ENCODE results near the gene ELMO1.

The ELMO1 gene

DNA sequence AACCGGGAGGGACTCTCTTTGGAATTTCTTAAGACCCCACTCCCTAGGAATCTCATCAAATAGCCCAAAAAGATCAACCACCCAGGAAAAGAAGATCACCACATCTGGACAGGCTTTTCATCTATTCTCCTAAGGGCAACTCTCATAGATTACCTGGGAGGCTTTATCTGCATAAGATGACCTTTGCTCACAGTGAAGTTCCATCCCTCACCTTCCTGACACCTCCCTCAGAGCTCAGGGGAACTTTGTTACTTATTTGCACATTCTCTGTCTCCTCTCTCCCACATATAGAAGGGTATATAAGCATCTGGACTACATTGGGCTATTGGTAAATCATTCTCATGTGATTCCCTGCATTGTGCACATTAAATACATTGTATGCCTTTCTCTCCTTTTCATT, 80.1 kb downstream of the ELMO1 start:
- DNase-seq (ENCODE audit: low read depth): no peak

DNA sequence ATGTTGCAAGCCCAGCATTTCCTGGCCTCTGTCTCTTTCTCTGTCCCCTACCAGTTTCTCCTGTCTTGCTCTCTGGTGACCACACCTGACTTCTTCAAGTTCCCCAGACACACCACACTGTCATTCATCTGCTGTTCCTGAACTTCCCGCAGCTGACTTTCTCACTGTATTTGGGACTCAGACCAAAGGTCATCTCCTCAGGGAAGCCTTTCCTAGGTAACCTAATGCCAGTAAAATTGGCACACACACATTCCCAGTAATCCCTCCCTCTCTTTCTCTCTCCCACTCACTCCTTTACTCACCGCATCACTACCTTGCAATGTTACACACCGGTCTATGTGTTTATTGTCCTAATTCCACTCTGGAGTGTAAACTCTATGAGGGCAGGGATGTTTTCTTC, 81.7 kb downstream of the ELMO1 start:
- no peak for DNase-seq (ENCODE audit: low read depth)

DNA sequence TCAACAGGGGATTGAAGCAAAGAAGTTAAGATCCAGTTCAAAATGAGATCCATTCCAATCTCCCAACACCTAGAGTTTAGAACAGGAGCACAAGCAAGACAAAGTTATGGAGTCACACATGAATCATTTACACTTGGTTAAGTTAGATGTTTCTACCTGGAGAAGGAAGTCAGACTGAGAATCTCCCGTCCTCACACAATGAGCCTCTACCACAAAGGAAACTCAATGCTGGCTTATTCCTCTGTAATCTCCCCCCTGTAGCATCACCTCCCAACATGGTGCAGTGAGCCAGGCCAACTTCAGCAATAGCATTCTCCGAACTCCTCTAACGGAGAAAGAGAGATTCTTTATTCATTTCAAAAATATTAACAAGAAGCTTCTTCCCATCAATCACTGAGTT, 82.2 kb downstream of the ELMO1 start:
- DNase-seq (ENCODE audit: low read depth): no peak

DNA sequence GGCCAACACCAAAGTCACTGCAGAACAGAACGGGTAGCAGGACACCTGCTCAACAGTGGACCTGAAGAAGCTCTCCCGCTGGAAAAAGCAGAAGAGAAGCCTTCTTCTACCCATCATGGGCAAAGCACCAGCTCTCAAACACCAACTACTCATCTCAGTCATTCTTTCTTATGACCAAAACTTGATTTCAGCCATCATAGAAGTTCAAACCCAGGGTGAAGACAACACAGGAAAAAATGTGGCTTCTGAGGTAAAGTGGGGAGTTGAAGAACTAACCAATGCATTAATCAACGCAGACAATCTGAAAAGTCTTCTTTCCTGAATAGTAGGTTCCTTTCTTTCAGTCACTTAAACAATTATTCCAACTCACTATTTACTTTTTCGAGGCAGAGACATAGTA, 83.3 kb downstream of the ELMO1 start:
- no peak for DNase-seq (ENCODE audit: low read depth)

DNA sequence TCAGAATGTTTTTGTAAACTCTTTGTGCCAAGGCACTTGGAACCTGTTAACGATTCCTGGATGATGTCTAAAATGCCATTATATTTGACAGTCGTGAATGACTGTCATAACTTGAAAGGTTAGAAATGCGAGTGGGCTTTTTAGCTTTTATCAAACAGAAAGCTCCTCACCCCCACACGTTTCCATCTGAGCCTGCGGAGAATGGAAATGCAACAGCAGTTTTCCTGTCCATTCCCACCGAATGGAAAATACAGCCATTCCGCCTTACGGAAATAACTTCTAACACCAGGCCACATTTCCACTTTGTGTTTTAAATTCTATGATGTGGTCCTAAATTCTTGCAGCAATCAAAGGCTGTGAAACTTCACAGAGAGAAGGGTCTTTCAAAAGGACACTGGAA, 83.8 kb downstream of the ELMO1 start:
- no peak for DNase-seq (ENCODE audit: low read depth)

DNA sequence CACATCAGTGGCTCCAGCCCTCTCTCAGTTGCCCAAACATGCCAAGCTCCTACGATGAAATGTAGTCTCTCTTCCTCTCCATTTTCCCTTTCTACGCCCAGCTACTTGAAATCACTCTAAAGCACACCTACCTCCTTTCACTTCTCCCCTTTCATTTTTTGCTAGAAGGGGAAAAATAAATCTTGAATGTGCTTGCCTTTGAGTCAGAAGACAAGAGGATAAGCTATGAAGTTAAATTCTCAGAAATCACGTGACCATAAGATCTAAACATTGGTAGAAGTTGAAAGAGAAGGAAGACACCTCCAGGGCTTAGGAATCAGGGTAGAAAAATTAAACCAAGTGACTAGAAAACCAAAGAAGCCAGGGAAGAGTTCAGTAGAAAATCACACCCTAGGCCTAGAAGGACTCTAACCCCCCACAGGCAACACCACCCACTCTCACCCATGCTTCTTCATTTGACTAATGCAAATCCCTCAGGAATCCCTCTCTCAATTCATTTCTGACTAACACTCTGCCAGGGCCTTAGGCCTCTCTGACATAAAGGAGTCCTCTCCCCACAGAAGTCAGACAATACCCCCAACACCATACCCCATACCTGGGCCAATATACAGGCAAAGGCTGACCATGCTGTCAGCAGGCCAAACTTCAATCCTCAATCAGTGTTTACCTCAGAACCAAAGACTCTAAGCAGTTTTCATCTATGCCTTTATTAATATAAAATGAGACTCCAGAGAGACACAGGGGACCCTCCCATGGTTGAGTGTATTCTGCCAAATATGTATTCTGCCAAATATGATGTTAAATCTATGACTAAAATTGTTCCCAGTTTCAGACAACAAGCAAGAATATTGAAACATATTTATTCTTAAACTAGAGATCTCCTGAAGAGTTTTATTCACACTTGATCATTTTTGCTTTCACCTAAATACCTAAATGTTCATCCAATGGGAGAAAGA, 84.8 kb downstream of the ELMO1 start:
- DNase-seq (ENCODE audit: low read depth): no peak

DNA sequence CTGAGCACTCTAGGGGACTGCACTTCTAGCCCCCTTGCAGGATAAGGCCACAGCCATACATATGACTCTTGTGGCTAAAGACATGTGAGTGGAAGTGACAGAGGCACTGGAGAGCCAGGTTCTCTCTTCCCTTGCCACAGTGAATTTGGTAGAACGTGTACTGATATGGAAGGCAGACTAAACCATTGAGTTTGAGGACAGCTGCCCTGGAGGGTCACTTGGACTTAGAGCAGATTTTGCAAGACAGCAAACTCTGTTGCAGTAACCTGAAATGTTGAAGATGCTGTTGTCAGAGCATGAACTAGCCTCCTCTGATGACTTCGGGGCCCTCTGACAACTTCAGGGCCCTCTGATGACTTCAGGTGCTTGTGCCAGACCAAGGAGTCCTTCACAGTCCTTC, 85.9 kb downstream of the ELMO1 start:
- no peak for DNase-seq (ENCODE audit: low read depth)

DNA sequence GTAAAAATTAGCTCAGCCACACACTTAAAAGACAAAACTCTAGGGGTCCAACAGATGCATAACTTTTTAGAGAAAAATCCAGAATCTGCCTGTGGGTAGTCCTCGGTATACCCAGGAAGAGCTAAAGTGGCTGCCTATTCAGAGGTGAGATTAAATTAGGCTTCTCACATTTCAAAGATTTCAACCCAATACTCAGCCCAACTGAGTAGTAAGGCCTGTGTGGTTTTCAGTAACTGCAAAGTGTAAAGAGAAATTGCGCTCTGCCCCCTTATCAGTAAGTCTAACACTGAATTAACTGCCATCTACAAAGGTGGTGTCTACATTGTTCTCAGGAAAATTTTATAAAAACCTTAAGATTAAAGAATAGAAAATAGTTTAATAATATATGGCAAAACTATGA, 88.2 kb downstream of the ELMO1 start:
- DNase-seq (ENCODE audit: low read depth): no peak

DNA sequence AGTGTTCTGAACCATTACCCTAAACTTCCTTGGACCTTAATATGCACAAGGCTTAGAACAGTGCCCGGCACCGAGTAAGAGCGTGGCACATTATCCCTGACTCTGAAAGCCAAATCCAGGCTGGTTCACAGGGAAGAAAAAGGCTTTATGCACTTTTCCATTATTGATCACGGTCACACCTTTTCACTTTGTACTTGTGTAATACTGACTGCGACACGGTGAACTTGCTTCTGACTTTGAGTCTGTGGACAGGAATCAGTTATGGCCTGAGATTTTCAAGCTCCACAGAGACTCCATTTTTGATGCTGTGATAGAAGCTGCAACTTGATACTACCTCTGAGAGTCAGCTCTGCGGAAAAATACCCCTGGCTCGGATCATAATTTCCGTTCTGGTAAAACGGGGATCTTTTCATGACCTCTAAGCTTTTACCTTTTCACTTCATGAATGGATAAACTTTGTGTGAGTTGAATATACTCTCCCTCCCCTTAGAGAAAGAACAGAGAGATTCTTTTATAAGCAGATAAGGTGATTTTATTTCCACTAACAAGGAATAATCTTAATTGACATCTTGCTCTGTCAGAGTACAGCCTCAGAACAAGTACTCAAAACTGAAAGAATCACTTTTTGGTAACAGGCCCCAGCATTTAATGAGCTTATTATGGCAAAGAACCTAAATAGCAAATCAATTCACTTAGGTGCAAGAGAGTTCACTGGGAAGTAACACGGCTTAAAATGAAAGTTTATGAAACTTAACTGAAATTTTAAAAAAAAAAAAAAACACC, 88.8 kb downstream of the ELMO1 start:
- no peak for DNase-seq (ENCODE audit: low read depth)

DNA sequence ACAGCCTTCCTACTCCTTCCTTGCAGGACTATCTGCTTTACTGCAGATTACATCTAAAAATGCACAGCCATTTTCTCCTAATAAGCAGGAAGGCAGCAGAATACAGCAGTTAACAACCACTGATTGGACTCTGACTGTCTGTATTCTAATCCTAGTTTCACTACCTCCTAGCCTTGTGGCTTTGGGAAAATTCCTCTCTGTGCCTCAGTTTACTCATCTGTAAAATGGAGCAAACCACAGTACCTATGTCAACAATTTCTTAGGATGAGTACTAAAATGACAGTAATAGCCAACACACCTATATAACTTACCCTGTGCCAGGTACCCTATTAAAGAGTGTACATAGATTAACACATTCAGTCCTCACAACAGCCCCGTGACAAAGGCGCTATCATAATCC, 89.5 kb downstream of the ELMO1 start:
- no peak for DNase-seq (ENCODE audit: low read depth)

DNA sequence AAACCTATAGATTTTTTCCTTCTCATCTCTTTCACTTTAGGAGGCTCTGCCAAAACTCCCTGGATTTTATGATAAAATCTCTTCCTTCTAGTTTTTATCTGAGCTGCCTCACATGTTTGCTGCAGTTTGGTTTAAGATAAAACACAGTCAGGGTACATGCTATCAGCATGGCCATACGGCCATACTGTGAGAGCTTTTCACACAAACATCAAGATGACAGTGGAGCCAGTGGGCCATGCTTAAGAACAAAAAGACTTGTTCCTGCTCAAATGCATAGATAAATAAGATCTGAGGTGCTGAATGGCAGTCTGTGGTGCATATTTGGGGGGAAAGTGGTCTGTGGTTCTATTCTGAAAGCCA, 91.0 kb downstream of the ELMO1 start:
- DNase-seq (ENCODE audit: low read depth): no peak

DNA sequence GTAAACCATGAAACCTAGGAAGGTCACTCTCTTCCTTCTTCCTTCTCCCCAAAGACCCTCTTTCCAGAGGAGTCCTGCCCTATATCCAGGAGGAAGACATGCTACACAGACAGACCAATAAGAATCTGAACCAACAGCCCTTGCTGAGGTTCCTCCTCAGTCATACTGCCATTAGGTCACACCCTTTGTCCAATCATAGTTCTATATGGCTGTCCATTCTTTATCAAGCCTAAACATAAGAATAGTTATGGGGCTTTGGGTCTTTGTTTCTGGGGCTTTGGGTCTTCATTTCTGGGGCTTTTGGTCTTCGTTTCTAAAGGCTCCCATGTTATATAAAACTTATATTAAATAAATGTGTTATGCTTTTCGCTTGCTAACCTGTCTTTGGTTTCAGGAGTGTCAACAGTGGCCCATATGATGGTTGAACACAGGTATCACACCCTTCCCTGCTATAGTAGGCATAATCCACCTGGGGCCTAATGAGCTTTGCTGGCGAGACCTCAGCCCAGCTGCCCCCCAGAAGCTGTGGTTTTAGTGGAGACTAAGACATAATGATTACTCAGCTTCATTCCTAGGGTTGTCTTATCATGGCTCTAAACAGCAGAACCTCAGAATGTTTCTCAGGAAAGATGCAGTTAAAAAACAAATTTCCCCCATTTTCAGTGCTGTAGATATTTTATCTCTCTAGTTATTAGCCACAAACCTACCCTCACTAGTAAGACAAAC, 91.6 kb downstream of the ELMO1 start:
- no peak for DNase-seq (ENCODE audit: low read depth)

DNA sequence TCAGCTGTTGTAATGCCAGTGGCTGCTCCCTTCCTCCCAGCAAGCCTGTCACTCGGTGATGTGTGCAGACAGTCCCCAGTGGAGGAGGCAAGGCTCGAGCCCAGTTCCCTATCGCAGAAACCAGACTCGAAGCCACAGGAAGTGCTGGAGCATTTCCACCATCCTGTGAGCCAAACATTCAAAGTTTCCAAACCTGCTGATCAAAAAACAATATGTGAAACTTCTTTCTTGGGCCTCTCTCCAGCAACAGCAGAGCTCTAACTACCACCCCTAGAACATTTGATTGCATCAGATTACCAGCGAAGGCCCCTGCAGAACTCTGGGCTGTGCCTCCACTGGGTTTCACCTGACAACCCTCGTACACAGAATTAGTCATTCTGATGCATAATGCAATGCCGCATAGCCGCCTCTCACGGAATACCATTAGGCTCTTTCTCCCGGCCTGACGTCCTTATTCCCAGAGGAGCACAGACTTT, 94.0 kb downstream of the ELMO1 start:
- DNase-seq (ENCODE audit: low read depth): no peak

DNA sequence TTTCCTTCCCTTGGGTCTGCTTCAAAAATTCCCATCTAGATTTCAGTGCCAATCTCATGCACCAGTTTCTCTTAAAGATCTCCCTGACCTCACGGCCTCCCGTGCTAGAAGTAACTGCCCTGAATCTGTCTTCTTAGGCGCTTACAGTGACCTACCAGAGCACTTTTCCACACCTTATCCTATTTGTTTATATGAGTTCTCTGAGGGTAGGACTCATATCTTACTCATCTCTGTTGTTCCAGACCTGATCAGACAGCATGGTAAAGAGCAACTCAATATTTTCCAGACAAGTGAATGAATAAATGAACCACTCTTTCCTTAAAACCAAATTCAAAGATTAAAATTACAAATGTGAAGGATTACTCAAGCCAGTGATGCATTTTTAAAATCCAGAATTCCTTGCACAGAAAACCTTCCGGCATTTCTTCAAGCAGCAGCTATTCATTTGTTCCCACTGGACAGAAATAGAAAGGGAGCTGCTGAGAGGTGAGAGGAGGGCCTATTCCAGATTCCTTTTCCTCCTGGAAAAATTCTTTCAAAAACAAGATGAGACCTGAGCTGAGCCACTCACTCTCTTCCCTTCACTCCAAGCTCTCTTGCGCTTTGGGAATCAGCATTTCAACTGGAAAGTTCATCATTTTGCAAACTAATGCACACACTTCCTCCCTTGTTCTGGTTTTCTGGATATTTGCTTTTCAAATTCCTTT, 94.6 kb downstream of the ELMO1 start:
- no peak for DNase-seq (ENCODE audit: low read depth)

DNA sequence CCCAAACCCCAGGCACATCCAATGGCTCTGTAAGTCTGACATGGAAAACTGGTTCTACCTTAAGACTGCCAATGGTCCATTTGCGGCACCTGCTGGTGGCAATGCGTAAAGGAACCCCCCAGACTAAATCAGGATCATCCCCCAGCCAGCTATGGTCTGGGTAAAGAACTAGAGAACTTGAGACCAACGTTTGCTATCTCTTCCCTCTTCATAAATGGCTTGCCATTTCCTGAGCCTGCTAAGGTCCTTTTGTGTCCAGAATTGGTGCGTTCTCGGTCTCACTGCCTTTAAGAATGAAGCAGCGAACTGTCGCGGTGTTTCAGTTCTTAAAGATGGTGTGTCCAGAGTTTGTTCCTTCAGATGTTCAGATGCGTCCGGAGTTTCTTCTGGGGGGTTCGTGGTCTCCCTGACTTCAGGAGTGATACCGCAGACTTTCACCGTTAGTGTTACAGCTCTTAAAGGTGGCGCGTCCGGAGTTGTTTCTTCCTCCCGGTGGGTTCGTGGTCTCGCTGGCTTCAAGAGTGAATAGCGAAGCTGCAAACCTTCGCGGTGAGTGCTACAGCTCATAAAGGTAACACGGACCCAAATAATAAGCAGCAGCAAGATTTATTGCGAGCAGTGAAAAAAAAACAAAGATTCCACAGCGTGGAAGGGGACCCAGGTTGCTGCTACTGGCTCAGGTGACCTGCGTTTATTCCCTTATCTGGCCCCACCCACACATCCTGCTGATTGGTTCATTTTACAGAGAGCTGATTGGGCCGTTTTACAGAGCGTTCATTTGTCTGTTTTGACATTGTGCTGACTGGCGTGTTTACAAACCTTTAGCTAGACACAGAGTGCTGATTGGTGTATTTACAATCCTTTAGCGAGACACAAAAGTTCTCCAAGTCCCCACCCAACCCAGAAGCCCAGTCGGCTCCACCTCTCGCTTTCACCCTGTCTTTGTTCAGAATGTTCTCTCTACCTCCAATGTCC, 95.4 kb downstream of the ELMO1 start:
- no peak for DNase-seq (ENCODE audit: low read depth)

DNA sequence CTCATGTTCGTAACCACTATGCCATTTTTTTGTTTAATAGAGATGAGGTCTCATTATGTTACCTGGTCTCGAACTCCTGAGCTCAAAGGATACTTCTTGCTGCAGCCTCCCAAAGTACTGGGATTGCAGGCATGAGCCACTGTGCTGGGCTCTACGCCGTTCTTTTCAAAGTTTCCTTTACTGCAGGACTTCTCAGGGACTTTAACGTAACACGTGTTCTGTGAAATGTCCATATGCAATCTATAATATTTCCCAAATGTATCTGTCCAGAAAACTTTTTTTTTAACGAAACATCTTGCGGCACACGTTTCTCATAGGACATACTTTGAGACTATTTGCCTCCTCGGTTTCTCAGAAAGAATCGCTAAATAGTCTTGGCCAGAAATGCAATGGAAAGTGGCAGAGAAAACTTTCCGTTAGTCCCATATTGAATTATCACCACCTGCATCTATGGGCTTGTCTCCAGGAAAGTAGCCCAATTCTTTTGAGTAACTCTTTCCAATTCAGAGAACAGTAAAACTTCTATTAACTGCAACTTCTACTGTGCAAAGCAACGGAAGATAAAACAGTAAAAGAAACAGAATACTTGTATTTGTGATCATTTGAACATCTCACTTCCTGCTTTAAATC, 96.3 kb downstream of the ELMO1 start:
- no peak for DNase-seq (ENCODE audit: low read depth)

DNA sequence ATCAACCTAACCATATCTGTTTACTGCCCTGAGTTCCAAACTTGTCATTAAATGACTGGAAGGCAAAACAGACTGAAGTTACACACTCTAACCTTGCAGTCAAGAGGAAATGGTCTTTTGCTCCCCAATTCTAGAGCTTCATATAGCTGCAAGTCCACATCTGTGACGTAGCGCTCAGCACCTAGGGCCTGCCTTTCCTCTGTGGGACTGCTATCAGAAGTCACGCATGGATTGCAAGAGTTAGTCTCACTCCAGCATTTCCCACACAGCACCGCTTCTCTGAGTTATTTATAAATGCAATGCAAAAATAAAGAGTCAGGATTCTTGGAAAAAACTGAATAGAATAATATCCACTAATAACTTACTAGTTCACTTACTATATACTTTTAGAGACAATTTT, 96.9 kb downstream of the ELMO1 start:
- DNase-seq (ENCODE audit: low read depth): no peak

DNA sequence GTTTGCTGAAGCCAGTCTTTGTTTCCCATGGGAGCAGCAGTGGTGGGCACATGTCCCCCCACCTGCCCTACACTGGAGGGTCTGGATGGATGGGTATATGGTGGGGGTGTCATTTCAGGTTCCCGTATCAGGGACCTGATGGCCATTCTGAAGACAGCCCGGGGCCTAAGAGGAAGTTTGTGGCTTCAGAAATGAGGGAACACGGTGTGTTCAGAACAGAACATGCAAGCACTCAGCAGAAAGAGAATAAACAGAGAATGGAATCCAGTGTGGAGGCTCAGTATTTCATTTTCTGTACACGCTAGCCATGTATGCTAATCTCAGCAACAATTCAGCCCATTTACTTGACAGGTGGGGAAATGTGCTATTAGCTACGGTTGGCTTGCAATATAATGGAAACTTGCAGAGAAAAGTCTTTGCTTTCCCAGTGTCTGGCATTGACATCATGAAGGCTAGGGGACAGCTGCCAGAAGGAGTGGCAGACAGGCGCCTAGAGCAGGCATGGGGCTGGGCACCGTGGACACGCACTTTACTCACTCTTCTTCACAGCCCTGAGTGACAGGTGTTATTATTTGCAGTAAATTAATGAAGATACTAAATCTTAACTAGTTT, 98.6 kb downstream of the ELMO1 start:
- DNase-seq (ENCODE audit: low read depth): no peak

DNA sequence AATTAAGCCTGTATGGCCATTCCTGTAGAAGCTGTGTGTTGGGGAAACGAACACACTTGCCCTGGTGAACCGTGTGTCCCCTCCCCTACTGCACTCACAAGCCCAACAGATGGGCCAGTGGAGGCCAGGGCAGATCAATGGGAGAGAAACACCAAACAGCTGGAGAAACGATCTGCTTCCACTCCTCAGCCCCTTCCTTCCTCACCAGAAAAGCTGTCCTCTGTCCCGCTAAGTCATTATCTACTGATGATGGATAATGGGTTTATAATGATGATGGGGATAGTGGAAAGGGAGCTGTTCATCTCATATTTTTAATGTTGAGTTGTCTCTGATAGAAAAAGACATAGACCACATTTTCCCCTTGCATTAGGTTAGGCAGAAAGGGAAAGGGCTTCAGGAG, 99.7 kb downstream of the ELMO1 start:
- DNase-seq (ENCODE audit: low read depth): no peak

DNA sequence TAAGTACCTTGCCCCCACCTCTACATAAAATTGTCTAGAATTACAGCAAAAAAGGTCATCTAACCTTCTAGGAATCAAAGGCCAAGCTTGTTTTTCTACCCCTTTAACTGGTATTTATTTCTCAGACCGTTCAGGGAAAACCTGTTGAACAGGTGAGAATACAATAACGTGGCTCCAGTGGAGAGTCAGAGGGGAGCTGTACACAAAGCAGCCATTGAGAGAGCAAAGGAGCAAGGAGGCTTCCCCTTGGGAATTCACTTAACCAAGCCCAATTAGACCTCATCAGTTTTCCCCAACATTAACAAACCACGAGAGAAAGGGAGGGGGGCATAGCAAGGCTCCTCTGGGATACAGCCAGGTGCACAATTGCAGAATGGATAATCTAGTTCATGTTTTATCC, 101.9 kb downstream of the ELMO1 start:
- no peak for DNase-seq (ENCODE audit: low read depth)

All from HS-5 (cell line).